GM23338 (cell line): Measurements from ENCODE around the gene ZDHHC8. TPM values are rescaled to one million over a fixed set of nuclear protein-coding genes. Genes with fewer than 3 reads are reported as not detected.

ENCODE experiments used
- ATAC-seq: fragments of 200-7000 bp; cut with Tn5 transposase; 3 replicates; pipeline ENCODE4 v1.9.1; 2020
- DNase-seq: peaks from one replicate; pipeline ENCODE4 v3.0.0-alpha.2; 2015; ENCODE audit warnings: low spot score
- H2AFZ ChIP-seq: fragments of 200-600 bp; sonication (generic); 2 replicates; pipeline ENCODE4 v1.8.0; 2016; ENCODE audit warnings: antibody characterized with exemption, mild to moderate bottlenecking, moderate library complexity
- H3F3A ChIP-seq: fragments of 200-600 bp; sonication (generic); replicated peaks from 2 replicates; pipeline ENCODE4 v1.8.0; 2017; ENCODE audit warnings: antibody characterized with exemption, mixed run types, low read depth
- H3K27ac ChIP-seq: fragments of 200-600 bp; sonication (generic); 2 replicates; pipeline ENCODE4 v1.6.1; 2016; ENCODE audit warnings: low read depth
- H3K27me3 ChIP-seq: fragments of 200-600 bp; sonication (generic); 2 replicates; pipeline ENCODE4 v1.8.0; 2016; ENCODE audit warnings: mild to moderate bottlenecking, mixed run types, moderate library complexity; ENCODE audit not compliant: insufficient read depth
- H3K36me3 ChIP-seq: fragments of 200-600 bp; sonication (generic); 2 replicates; pipeline ENCODE4 v1.8.0; 2016; ENCODE audit warnings: mild to moderate bottlenecking; ENCODE audit not compliant: insufficient read depth
- H3K4me1 ChIP-seq: fragments of 200-600 bp; sonication (generic); 2 replicates; pipeline ENCODE4 v1.8.0; 2016; ENCODE audit warnings: mild to moderate bottlenecking, moderate library complexity; ENCODE audit not compliant: insufficient read depth
- H3K4me2 ChIP-seq: fragments of 200-600 bp; sonication (generic); 2 replicates; pipeline ENCODE4 v1.7.1; 2017; ENCODE audit warnings: mixed run types
- H3K4me3 ChIP-seq: fragments of 200-600 bp; sonication (generic); 2 replicates; pipeline ENCODE4 v1.6.1; 2016; ENCODE audit warnings: mixed run types
- H3K79me2 ChIP-seq: fragments of 200-600 bp; sonication (generic); replicated peaks from 2 replicates; pipeline ENCODE4 v1.8.0; 2017; ENCODE audit warnings: mild to moderate bottlenecking; ENCODE audit not compliant: insufficient read depth
- H3K9me2 ChIP-seq: fragments of 200-600 bp; sonication (generic); 2 replicates; pipeline ENCODE4 v1.8.0; 2017; ENCODE audit not compliant: insufficient read depth
- H4K20me1 ChIP-seq: fragments of 200-600 bp; sonication (generic); replicated peaks from 2 replicates; pipeline ENCODE4 v1.8.0; 2017; ENCODE audit warnings: mild to moderate bottlenecking; ENCODE audit not compliant: insufficient read depth
- H3K27ac Mint-ChIP-seq: 2 replicates; pipeline ENCODE4 v1.8.0; 2020; ENCODE audit warnings: inconsistent platforms, mild to moderate bottlenecking, moderate library complexity, mixed read lengths
- H3K27me3 Mint-ChIP-seq: 3 replicates; pipeline ENCODE4 v1.8.0; 2022; ENCODE audit warnings: low read depth, mild to moderate bottlenecking, moderate library complexity, mixed read lengths, inconsistent platforms; ENCODE audit not compliant: insufficient read depth, poor library complexity
- H3K36me3 Mint-ChIP-seq: 3 replicates; pipeline ENCODE4 v1.8.0; 2021; ENCODE audit warnings: low read depth, mild to moderate bottlenecking, inconsistent platforms, moderate library complexity, mixed read lengths
- H3K4me1 Mint-ChIP-seq: 3 replicates; pipeline ENCODE4 v1.8.0; 2020; ENCODE audit warnings: mild to moderate bottlenecking, inconsistent platforms, mixed read lengths
- H3K4me3 Mint-ChIP-seq: 3 replicates; pipeline ENCODE4 v1.8.0; 2021; ENCODE audit warnings: moderate library complexity, mild to moderate bottlenecking, inconsistent platforms, mixed read lengths
- H3K9me3 Mint-ChIP-seq: 3 replicates; pipeline ENCODE4 v1.8.0; 2020; ENCODE audit warnings: moderate library complexity, mild to moderate bottlenecking, inconsistent platforms, mixed read lengths
- CREB1 ChIP-seq: fragments of 250-450 bp; sonication (Bioruptor Pico); IDR thresholded peaks from 2 replicates; pipeline ENCODE4 v1.5.0; 2020; ENCODE audit warnings: low read depth, mild to moderate bottlenecking, moderate library complexity
- POLR2AphosphoS5 ChIP-seq: IDR thresholded peaks from 2 replicates; pipeline ENCODE4 v1.6.1; 2016; ENCODE audit warnings: antibody characterized with exemption, low read depth
- STAT1 ChIP-seq: IDR thresholded peaks from one replicate; pipeline ENCODE4 v1.6.1; 2016; ENCODE audit warnings: antibody characterized with exemption; ENCODE audit not compliant: unreplicated experiment
- ZNF114 ChIP-seq: fragments of 250-450 bp; sonication (Bioruptor Pico); IDR thresholded peaks from 2 replicates; pipeline ENCODE4 v1.5.0; 2020; ENCODE audit warnings: mild to moderate bottlenecking, moderate library complexity
- ZNF331 ChIP-seq: fragments of 250-450 bp; sonication (Bioruptor Pico); IDR thresholded peaks from 2 replicates; pipeline ENCODE4 v1.5.0; 2020; ENCODE audit warnings: low read depth, mild to moderate bottlenecking, moderate library complexity
- polyA plus RNA-seq: library from polyadenylated mRNA; unstranded; fragments of >200 nt; fragmentation: Nextera tagmentation; extraction: Ambion mirVana; gene quantifications from 2 replicates; pipeline ENCODE4 v1.2.1, GENCODE V29; 2016
- total RNA-seq: library from RNA; depleted of rRNA; stranded (reverse); fragments of >200 nt; shearing (Covaris generic); gene quantifications from 2 replicates; pipeline ENCODE4 v1.2.3, GENCODE V29; 2014
- TF ChIP-seq, protein P1 (sequence below): IDR thresholded peaks from one replicate; pipeline ENCODE4 v1.6.1; 2018; ENCODE audit warnings: antibody characterized with exemption; ENCODE audit not compliant: unreplicated experiment
- TF ChIP-seq, protein P2 (sequence below): IDR thresholded peaks from 2 replicates; pipeline ENCODE4 v1.6.1; 2016; ENCODE audit warnings: antibody characterized with exemption
- TF ChIP-seq, protein P3 (sequence below): fragments of 250-450 bp; sonication (Bioruptor Pico); IDR thresholded peaks from 2 replicates; pipeline ENCODE4 v1.5.0; 2020; ENCODE audit warnings: mild to moderate bottlenecking, moderate library complexity

The ZDHHC8 gene
- total and polyA plus RNA-seq, 2 experiments from 2014 or later: 13.7 to 47.6 TPM

DNA sequence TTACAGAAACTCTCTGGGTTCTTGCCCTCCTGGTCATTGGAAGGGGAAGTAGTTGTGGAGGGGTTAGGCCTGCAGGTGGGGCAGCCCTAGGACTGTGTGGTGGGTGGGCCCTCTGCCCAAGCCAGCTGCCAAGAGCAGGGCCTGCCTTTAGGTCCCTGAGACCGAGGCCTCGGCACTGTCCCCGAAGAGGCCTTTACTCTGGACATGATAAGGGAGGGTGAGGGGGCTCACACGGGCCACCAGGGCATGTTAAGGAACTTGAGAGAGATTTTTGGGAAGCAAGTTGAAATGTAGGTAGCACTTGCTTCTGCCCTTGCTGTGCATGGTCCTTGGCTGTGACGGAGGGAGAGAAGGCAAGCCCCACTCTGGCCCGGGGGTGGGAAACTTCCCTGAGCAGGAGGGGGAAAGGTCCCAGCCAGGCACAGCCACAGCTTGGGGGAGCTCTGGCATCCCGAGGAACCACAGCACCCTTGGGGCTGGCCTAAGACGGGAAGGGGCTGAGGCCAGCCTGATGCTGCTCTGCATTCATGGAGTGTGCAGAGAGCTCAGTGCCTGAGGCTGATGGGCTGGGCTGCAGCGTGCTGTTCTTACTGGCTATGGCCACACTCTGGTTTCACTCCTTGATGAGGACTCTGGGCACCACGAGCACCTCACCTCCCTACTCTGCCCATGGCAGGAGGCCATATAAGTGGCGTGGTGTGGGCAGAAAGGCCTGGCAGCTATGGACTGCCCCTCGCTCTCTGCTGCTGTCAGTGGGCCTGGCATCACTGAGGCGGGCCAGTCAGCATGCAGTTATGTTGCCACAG is 23.4 kb upstream of the ZDHHC8 start:
- ATAC-seq (no peak), DNase-seq (no peak)
- H3K79me2 ChIP-seq: peaks cover 7% of the 10 kb centered on the region
- no peaks in the 10 kb centered on the region for H3K4me1 ChIP-seq
- no peaks in the 10 kb centered on the region for H3K9me3 Mint-ChIP-seq
- no peak overlapping the region for H3K4me2 ChIP-seq
- peaks cover 36% of the 10 kb centered on the region for H4K20me1 ChIP-seq
- no peaks in the 10 kb centered on the region for H3K4me1 Mint-ChIP-seq
- H2AFZ ChIP-seq: no peak overlapping the region
- TF ChIP-seq ZNF114 (CRISPR knock-in tag) (no peak), ZNF331 (no peak), CREB1 (no peak), STAT1 (no peak), POLR2AphosphoS5 (no peak)
- TF ChIP-seq, protein P1, sequence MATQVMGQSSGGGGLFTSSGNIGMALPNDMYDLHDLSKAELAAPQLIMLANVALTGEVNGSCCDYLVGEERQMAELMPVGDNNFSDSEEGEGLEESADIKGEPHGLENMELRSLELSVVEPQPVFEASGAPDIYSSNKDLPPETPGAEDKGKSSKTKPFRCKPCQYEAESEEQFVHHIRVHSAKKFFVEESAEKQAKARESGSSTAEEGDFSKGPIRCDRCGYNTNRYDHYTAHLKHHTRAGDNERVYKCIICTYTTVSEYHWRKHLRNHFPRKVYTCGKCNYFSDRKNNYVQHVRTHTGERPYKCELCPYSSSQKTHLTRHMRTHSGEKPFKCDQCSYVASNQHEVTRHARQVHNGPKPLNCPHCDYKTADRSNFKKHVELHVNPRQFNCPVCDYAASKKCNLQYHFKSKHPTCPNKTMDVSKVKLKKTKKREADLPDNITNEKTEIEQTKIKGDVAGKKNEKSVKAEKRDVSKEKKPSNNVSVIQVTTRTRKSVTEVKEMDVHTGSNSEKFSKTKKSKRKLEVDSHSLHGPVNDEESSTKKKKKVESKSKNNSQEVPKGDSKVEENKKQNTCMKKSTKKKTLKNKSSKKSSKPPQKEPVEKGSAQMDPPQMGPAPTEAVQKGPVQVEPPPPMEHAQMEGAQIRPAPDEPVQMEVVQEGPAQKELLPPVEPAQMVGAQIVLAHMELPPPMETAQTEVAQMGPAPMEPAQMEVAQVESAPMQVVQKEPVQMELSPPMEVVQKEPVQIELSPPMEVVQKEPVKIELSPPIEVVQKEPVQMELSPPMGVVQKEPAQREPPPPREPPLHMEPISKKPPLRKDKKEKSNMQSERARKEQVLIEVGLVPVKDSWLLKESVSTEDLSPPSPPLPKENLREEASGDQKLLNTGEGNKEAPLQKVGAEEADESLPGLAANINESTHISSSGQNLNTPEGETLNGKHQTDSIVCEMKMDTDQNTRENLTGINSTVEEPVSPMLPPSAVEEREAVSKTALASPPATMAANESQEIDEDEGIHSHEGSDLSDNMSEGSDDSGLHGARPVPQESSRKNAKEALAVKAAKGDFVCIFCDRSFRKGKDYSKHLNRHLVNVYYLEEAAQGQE: no peak
- TF ChIP-seq, protein P2, sequence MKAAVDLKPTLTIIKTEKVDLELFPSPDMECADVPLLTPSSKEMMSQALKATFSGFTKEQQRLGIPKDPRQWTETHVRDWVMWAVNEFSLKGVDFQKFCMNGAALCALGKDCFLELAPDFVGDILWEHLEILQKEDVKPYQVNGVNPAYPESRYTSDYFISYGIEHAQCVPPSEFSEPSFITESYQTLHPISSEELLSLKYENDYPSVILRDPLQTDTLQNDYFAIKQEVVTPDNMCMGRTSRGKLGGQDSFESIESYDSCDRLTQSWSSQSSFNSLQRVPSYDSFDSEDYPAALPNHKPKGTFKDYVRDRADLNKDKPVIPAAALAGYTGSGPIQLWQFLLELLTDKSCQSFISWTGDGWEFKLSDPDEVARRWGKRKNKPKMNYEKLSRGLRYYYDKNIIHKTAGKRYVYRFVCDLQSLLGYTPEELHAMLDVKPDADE: no peak
- TF ChIP-seq, protein P3, sequence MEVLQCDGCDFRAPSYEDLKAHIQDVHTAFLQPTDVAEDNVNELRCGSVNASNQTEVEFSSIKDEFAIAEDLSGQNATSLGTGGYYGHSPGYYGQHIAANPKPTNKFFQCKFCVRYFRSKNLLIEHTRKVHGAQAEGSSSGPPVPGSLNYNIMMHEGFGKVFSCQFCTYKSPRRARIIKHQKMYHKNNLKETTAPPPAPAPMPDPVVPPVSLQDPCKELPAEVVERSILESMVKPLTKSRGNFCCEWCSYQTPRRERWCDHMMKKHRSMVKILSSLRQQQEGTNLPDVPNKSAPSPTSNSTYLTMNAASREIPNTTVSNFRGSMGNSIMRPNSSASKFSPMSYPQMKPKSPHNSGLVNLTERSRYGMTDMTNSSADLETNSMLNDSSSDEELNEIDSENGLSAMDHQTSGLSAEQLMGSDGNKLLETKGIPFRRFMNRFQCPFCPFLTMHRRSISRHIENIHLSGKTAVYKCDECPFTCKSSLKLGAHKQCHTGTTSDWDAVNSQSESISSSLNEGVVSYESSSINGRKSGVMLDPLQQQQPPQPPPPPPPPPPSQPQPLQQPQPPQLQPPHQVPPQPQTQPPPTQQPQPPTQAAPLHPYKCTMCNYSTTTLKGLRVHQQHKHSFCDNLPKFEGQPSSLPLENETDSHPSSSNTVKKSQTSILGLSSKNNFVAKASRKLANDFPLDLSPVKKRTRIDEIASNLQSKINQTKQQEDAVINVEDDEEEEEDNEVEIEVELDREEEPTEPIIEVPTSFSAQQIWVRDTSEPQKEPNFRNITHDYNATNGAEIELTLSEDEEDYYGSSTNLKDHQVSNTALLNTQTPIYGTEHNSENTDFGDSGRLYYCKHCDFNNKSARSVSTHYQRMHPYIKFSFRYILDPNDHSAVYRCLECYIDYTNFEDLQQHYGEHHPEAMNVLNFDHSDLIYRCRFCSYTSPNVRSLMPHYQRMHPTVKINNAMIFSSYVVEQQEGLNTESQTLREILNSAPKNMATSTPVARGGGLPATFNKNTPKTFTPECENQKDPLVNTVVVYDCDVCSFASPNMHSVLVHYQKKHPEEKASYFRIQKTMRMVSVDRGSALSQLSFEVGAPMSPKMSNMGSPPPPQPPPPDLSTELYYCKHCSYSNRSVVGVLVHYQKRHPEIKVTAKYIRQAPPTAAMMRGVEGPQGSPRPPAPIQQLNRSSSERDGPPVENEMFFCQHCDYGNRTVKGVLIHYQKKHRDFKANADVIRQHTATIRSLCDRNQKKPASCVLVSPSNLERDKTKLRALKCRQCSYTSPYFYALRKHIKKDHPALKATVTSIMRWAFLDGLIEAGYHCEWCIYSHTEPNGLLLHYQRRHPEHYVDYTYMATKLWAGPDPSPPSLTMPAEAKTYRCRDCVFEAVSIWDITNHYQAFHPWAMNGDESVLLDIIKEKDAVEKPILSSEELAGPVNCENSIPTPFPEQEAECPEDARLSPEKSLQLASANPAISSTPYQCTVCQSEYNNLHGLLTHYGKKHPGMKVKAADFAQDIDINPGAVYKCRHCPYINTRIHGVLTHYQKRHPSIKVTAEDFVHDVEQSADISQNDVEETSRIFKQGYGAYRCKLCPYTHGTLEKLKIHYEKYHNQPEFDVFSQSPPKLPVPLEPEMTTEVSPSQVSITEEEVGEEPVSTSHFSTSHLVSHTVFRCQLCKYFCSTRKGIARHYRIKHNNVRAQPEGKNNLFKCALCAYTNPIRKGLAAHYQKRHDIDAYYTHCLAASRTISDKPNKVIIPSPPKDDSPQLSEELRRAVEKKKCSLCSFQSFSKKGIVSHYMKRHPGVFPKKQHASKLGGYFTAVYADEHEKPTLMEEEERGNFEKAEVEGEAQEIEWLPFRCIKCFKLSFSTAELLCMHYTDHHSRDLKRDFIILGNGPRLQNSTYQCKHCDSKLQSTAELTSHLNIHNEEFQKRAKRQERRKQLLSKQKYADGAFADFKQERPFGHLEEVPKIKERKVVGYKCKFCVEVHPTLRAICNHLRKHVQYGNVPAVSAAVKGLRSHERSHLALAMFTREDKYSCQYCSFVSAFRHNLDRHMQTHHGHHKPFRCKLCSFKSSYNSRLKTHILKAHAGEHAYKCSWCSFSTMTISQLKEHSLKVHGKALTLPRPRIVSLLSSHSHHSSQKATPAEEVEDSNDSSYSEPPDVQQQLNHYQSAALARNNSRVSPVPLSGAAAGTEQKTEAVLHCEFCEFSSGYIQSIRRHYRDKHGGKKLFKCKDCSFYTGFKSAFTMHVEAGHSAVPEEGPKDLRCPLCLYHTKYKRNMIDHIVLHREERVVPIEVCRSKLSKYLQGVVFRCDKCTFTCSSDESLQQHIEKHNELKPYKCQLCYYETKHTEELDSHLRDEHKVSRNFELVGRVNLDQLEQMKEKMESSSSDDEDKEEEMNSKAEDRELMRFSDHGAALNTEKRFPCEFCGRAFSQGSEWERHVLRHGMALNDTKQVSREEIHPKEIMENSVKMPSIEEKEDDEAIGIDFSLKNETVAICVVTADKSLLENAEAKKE (CRISPR knock-in tag): no peak
- H3K4me3 Mint-ChIP-seq: no peak overlapping the region
- no peak overlapping the region for H3K27ac Mint-ChIP-seq
- H3K27me3 ChIP-seq: no peaks in the 10 kb centered on the region
- H3K36me3 ChIP-seq: peaks cover 17% of the 10 kb centered on the region
- H3K27me3 Mint-ChIP-seq: peaks cover 39% of the 10 kb centered on the region
- no peak overlapping the region for H3K4me3 ChIP-seq
- H3K9me2 ChIP-seq: no peaks in the 10 kb centered on the region
- H3F3A ChIP-seq: peaks cover 33% of the 10 kb centered on the region
- H3K36me3 Mint-ChIP-seq: peaks cover 77% of the 10 kb centered on the region
- no peak overlapping the region for H3K27ac ChIP-seq
